ENCODE data around the gene GPBP1. TPM values are rescaled to one million over a fixed set of nuclear protein-coding genes. Genes with fewer than 3 reads are reported as not detected.
"Not testable (repeated sequence)": the region's sequence is repeated elsewhere in the genome, so short reads cannot be mapped to it uniquely, and the experiment has no call there.

The GPBP1 gene
- total RNA-seq, 1 donor from 2014 or later = 114 TPM

GRCh38 chr5:57177479-57178156 is 3.8 kb downstream of the GPBP1 start:
- DNase-seq = no peak

- DNase-seq = not testable (repeated sequence)
Observed at GRCh38 chr5:57178238-57178637, 4.4 kb downstream of the GPBP1 start.

DNA sequence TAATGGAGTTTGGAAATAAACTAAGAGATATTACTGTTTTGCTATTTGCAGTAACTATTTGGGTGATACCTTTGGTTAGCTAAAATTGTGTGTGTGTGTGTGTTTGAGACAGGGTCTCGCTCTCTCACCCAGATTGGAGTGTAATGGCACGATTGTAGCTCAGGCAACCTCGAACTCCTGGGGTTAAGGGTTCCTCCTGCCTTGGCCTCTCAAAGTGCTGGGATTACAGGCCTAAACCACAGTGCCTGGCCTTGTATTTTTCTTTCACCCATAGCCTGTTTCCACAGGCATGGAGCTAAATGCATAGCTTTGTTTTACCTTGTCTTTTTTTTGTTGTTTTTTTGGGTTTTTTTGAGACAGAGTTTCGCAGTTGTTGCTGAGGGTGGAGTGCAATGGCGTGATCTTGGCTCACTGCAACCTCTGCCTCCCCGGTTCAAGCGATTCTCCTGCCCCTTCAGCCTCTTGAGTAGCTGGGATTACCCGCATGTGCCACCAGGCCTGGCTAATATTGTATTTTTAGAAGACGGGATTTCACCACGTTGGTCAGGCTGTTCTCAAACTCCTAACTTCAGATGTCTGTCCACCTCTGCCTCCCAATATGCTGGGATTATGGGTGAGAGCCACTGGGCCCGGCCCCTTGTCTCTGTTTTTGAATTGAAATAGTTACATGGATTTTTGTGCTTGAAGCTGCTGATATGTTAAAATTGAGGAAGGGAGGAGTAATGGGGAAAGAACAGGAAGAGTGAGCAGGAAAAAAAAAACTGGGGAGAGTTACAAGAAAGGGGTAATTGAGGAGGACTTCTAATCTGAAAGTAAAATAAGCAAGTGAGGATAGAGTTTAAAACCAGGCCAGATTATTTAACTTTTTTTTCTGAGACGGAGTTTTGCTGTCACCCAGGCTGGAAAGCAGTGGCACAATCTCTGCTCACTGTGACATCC is 5.7 kb downstream of the GPBP1 start:
- DNase-seq = no peak

DNA sequence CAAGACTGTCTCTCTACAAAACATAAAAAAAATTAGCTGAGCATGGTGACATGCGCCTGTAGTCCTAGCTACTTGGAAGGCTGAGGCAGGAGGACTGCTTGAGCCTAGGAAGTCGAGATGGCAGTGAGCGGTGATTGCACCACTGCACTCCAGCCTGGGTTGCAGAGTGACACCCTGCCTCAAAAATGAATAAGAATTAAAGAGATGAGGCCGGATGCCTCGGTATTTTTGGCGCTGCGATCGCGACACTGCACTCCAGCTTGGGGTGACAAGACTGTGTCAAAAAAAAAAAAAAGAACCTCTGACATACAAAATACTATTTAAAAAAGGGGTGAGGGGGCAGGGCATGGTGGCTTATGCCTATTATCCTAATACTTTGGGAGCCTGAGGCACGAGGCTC is 7.3 kb downstream of the GPBP1 start:
- DNase-seq = no peak

DNA sequence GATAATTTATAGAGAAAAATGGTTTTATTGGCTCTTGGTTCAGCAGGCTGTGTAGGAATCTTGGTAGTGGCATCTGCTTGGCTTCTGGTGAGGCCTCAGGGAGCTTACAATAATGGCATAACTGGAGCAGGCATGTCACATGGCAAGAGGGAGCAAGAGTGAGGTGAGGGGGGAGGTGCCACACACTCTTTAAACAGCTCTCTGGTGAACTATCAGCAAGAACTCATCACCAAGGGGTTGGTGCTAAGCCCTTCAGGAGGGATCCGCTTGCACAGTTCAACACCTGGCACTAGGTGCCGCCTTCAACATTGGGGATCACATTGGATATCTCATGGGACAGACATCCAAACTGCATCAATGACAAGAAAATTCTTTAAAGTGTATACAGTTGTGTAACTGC is 10.5 kb downstream of the GPBP1 start:
- no peak for DNase-seq

- no peak for DNase-seq
Observed at GRCh38 chr5:57185313-57185712, 11.5 kb downstream of the GPBP1 start.

DNA sequence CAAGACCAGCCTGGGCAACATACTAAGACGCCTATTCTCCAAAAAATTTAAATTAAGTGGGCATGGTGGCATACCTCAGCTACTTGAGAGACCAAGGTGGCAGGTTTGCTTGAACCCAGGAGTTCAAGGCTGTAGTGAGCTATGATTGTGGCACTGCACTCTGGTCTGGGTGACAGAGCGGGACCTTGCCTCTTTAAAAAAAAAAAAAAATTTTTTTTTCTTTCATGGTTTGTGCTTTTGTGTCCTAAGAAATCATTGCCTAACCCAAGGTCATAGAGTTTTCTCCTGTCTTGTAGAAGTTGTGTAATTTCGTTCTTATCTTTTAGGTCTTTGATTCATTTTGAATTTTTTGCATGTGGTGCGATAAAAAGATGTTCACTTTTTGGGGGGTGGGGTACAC is 12.3 kb downstream of the GPBP1 start:
- no peak for DNase-seq

DNA sequence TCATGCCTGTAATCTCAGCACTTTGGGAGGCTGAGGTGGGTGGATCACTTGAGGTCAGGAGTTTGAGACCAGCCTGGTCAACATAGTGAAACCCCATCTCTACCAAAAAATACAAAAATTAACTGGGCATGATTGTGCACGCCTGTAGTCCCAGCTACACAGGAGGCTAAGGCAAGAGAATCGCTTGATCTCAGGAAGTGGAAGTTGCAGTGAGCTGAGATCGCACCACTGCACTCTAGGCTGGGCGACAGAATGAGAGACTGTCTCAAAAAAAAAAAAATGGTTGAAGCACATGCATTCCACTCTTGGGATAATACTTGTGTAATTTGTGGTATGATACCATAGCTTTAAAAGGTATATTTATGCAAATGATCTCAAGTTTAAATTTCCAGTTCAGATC is 14.1 kb downstream of the GPBP1 start:
- DNase-seq = not testable (repeated sequence)

DNA sequence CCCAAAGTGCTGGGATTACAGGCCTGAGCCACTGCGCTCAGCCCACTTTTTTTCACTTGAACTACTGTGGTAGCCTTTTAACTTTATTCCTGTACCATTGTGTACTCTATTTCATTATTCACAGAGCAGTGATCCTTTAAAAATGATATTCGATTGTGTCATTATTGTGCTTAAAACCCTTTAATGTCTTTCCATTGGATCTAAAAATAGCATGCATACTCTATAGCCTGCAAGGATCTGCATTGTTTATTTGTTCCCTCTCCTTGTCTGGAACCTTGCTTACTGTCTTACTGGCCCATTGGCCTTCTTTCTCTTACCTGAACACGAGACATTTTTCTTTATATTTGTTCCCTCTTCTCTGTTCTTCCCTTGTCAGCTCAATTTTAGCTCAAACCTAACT is 15.7 kb downstream of the GPBP1 start:
- no peak for DNase-seq

DNA sequence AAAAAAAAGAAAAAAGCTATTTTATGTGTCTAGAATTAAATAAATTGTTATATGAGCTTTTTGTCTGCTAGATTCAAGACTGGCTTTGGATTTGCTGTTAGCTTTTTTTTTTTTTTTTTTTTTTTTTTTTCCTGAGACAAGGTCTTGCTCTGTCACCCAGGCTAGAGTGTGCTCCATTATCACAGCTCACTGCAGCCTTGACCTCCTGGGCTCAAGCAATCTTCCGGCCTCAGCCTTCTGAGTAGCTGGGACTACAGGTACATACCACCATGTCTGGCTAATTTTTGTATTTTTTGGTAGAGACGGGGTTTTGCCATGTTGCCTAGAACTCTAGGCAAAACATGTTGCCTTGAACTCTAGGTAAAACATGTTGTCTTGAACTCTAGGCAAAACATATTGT is 16.7 kb downstream of the GPBP1 start:
- DNase-seq = no peak

DNA sequence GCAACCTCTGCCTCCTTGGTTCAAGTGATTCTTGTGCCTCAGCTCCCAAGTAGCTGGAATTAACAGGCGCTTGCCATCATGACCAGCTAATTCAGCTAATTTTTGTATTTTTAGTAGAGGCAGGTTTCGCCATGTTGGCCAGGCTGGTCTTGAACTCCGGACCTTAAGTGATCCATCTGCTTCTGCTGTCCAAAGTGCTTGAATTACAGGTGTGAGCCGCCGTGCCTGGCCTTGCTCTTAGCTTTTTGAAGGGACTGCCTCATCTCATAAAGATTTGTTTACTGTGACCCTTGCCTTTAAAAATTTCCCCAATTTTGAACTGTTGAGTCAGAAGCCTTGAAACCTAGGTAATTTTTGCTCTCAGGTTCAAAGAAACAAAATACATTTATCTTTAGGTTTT is 17.3 kb downstream of the GPBP1 start:
- no peak for DNase-seq

DNA sequence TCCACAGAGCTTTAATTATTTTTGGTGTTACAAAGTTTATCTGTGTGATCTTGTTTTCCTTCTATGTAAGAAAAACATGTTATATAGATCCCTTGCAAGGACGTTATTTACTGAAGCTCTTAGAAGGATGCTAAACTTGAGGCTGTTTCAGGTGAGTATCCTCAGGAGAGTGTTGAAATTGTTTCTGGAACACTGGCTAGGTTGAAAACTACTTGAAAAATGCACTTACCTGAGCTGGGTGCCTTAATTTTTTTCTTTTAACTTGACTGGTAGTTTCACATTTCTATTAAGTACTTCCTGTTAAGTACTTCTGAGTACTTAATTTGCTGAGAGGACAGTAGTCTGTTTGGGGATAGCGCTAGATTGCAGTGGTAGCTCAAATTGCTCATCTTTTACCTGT is 18.1 kb downstream of the GPBP1 start:
- no peak for DNase-seq

DNA sequence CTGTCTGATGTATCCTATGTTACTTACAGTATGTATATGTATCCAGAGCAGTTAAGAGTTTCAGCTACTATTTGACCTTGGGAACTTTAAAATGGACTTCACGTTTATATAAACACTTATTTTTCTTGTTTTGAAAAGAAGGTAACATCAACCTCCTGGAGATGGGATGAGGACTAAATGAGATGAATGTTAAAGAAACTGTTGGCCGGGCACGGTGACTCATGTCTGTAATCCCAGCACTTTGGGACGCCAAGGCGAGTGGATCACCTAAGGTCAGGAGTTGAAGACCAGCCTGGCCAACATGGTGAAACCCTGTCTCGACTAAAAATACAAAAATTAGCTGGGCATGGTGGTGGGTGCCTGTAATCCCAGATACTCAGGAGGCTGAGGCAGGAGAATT is 19.0 kb downstream of the GPBP1 start:
- not testable (repeated sequence) for DNase-seq

DNA sequence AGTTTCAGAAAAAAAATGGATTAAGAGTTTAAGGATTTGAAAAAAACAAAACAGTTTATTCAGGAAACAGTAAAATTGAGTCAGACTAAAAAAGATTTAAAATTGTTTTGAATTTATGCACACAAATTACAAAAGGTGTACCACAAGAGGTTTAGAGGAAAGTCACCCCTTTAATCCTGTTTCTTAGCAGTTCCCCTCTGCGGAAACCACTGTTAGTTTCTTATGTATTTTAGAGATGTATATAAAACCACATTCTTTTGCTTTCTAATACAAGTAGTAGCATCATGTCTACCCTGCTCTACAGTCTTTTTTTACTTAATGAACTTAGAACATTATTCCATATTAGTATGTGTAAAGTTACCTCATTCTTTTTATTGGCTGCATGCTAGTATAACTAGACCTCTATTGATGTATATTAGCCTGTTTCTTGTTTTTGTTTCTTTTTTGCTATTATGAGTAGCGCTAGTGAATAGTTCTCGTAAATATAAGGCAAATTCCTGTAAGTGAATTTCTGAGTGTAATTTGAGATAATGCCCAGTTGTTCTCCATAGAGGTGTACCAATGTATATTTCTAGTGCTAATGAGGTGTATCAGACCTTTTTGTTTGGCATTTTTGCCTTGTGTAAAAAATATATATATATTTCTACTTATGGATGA is 20.0 kb downstream of the GPBP1 start:
- DNase-seq = no peak

DNA sequence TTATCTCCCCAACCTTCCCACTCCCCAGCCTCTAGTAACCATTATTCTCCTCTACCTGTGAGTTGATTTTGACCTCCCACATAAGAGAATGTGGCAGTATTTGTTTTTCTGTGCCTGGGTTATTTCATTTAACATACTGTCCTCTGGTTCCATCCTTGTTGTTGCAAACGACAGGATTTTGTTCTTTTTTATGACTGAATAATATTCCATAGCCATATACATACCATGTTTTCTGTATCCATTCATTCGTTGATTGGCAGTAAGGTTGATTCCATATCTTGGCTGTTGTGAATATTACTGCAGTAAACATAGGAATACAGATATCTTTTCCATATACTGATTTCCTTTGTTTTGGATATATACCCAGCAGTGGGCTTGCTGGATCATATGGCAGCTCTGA is 20.8 kb downstream of the GPBP1 start:
- no peak for DNase-seq

DNA sequence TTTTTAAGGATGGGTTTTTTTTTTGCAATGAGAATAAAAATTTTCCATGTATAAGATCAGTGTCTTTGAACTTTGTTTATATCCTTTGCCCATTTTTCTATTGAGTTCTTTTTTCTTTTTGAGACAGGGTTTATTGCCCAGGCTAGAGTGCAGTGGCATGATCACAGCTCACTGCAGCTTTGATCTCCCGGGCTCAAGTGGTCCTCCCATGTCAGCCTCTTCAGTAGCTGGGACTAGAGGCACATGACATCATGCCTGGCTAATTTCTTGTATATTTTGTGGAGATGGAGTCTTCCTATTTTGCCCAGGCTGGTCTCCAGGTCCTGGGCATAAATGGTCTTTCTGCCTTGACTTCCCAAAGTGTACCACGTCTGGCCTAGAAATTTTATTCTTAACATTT is 21.2 kb downstream of the GPBP1 start:
- no peak for DNase-seq

- no peak for DNase-seq
Observed at GRCh38 chr5:57199866-57200265, 26.0 kb downstream of the GPBP1 start.

GRCh38 chr5:57202811-57203210 is 29.0 kb downstream of the GPBP1 start:
- no peak for DNase-seq

- DNase-seq = no peak
Observed at GRCh38 chr5:57207007-57207653, 33.3 kb downstream of the GPBP1 start.

DNA sequence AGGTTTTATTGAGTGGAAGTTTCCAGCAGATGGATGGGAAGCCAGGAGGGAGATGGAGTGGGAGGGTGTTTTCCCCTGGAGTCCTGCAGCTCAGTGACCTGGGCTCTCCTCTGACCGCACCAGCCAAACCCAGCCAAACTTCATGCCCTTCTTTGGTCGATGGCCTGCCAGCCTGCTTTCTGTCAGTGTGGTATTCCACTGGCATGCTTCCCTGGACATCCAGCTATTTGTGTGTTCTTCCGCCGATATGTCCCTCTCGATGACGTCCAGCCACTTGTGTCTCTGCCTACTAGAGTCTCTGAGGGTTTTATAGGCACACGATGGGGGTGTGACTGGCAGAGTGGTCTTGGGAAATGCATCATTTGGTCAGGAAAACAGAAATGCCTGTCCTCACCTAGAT is 33.8 kb downstream of the GPBP1 start:
- DNase-seq = no peak

DNA sequence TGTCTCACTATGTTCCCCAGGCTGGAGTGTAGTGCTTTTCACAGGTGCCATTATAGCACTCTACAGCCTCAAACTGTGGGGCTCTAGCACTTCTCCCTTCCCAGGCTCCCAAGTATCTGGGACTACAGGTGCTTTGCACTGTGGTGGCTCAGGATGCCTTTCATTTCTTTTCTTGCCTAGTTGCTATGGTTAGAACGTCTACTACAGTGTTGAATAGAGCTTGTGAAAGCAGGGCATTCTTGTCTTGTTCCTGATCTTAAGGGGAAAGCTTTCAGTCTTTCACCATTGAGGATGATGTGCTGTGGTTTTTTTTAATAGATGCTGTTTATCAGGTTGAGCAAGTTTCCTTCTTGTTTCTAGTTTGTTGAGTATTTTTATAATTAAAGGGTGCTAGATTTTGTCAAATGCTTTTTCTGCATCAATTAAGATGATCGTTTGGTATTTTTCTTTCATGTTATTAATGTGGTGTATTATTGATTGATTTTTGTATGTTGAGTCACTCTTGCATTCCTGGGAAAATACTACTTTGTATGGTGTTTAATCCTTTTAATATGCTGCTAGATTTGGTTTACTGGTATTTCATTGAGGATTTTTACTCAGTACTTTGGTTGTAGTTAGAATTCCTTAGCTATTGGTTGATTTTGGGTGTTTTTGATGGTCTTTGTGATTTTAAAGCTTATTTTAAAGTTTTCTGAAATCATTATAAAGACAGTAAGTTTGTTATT is 35.6 kb downstream of the GPBP1 start:
- DNase-seq = no peak

DNA sequence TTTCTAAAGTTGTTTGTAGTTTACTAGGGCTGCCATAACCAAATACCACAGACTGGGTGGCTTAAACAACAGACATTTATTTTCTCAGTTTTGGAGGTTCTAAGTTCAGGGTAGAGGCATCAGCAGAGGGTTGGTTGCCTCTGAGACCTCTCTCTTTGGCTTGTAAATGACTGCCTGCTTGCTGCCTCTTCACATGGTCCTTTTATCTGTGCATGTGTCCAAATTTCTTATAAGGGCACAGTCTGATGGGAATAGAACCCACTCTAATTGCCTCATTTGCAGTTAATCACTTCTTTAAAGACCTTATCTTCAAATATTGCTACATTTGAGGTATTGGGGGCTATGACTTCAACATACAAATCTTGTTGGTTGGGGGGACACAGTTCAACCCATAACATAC is 36.8 kb downstream of the GPBP1 start:
- no peak for DNase-seq
